Skeletal muscle tissue (tissue), 4 donors: Measurements from ENCODE around the gene COASY. TPM values are rescaled to one million over a fixed set of nuclear protein-coding genes. Genes with fewer than 3 reads are reported as not detected.
"Not testable (repeated sequence)": the region's sequence is repeated elsewhere in the genome, so short reads cannot be mapped to it uniquely, and the experiment has no call there.

Experiments used
- H3K27ac ChIP-seq: one replicate; pipeline ENCODE4 v1.7.0; 2013; ENCODE audit warnings: mild to moderate bottlenecking, low read depth, low read length, inconsistent platforms
- H3K27me3 ChIP-seq, 3 donors: one replicate each; pipeline ENCODE4 v1.7.0; 2013; ENCODE audit warnings: low read length in 3 of 3; ENCODE audit not compliant: control insufficient read depth in 3 of 3, insufficient read depth in 3 of 3
- H3K36me3 ChIP-seq, 3 donors: one replicate each; pipeline ENCODE4 v1.7.0; 2013; ENCODE audit warnings: low read length in 3 of 3; ENCODE audit not compliant: control insufficient read depth in 3 of 3, insufficient read depth in 3 of 3
- H3K4me1 ChIP-seq, 3 donors: one replicate each; pipeline ENCODE4 v1.7.0; 2013; ENCODE audit warnings: low read length in 3 of 3, mild to moderate bottlenecking in 3 of 3; ENCODE audit not compliant: control insufficient read depth in 3 of 3, insufficient read depth in 3 of 3
- H3K4me3 ChIP-seq, 3 donors: one replicate each; pipeline ENCODE4 v1.7.0; 2013; ENCODE audit warnings: low read length in 3 of 3
- H3K9ac ChIP-seq, 3 donors: one replicate each; pipeline ENCODE4 v1.7.0; 2013; ENCODE audit warnings: low read length in 3 of 3, mild to moderate bottlenecking in 3 of 3, moderate library complexity in 2 of 3, low read depth in 1 of 3
- H3K9me3 ChIP-seq, 3 donors: one replicate each; pipeline ENCODE4 v1.7.0; 2013; ENCODE audit warnings: low read length in 3 of 3; ENCODE audit not compliant: control insufficient read depth in 3 of 3
- total RNA-seq: library from RNA; depleted of rRNA; stranded (reverse); fragments of >200 nt; gene quantifications from one replicate; pipeline ENCODE4 v1.2.3, GENCODE V29; 2014
- donor health status: Osteomylitis.

Gene COASY
- total RNA-seq, 1 donor from 2014 or later, result 6.3 TPM

- H3K4me1 ChIP-seq, result peaks cover 30 to 40% (median 32%) of the 10 kb centered on the region in 3 donors
These were observed 46.6 kb downstream of the COASY start for GRCh38 chr17:42608305-42609181.

GRCh38 chr17:42609182-42609813 lies 47.4 kb downstream of the COASY start, which contains the start of the genes RETREG3 and TUBG1:
Gene RETREG3, minus strand, starts transcription at chr17:42609374. Its CDS starts 50 bp downstream, at chr17:42609324.
Gene TUBG1, plus strand, starts transcription at chr17:42609683. Its CDS starts 55 bp downstream, at chr17:42609738.
- Histone ChIP-seq H3K4me3 (peak within 1 kb of the TSS; percentile 97 to 98 (median 98)), H3K27me3 (no peaks in the 10 kb centered on the region), H3K4me1 (peaks cover 30 to 38% (median 32%) of the 10 kb centered on the region in 3 donors)

More at GRCh38 chr17:42608305-42609181, 46.6 kb downstream of the COASY start:
- Histone ChIP-seq H3K27me3 (no peaks in the 10 kb centered on the region), H3K36me3 (peaks cover 17 to 18% (median 17%) of the 10 kb centered on the region in 3 donors), H3K27ac (peak overlapping the region; percentile 93), H3K9ac (peak overlapping the region; percentile 96 to 99 (median 98)), H3K4me3 (peak overlapping the region; percentile 97 to 98 (median 98)), H3K9me3 (no peaks in the 10 kb centered on the region)

DNA sequence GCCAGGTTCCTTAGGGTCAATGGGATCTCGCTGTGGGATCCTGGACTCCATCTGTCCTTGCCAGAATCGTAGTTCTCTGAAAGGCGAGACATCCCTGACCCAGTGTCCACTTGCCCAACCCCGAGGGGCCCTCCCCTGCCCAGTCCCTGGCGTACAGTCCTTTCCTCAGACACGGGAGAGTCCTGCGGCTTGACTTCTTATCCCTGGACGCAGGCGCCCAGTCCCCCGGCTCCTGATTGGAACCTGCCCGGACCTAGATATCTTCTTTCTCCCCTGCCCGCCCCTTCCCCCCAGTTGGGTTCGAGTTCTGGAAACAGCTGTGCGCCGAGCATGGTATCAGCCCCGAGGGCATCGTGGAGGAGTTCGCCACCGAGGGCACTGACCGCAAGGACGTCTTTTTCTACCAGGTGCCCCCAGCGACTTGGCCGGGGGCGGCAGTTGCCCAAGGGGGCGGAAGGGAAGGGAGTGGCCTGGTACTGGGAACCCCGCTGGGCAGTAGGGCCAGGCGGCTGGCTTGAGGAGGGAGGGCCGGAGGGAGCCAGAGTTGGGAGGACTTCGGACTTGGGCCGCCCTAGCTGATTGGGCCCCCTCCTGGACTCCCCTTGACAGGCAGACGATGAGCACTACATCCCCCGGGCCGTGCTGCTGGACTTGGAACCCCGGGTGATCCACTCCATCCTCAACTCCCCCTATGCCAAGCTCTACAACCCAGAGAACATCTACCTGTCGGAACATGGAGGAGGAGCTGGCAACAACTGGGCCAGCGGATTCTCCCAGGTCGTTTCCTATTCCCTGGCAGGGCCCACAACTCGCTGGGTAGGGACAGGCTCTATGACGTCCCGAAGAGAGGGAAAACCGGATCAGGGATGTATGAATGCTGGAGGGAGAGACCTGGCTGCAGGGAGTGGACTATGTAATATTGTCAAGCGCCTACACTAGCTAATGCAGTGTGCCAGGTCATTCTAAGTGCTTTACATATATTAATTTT lies 48.2 kb downstream of the COASY start:
- not testable (repeated sequence) for H3K9me3 ChIP-seq, H3K27me3 ChIP-seq
- H3K27ac ChIP-seq, result peak overlapping the region; percentile 67

More at GRCh38 chr17:42609182-42609813, 47.4 kb downstream of the COASY start, which contains the start of the genes RETREG3 and TUBG1:
- peak within 1 kb of the TSS; percentile 96 to 99 (median 98) for H3K9ac ChIP-seq
- peak within 1 kb of the TSS; percentile 93 for H3K27ac ChIP-seq
- H3K9me3 ChIP-seq, result no peaks in the 10 kb centered on the region
- H3K36me3 ChIP-seq, result peaks cover 21 to 23% (median 23%) of the 10 kb centered on the region in 3 donors

DNA sequence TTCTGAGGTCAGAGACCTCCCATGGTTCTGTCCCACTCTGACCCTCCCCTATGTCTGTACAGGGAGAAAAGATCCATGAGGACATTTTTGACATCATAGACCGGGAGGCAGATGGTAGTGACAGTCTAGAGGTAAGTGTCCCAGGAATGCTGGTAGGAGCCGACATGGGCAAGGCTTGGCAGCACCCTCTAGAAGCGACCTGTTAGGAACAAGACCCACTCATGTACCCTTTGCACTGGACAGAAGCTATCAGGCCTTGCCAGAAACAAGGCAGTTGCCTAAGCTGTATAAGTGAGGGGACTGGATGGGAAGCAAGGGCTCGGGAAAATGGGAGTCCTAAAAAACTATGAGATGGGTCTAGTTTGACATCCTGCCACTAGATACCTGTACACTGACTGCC lies 50.1 kb downstream of the COASY start:
- Histone ChIP-seq H3K4me3 (no peak overlapping the region), H3K36me3 (peaks cover 36 to 39% (median 38%) of the 10 kb centered on the region in 3 donors), H3K9me3 (no peaks in the 10 kb centered on the region), H3K27me3 (no peaks in the 10 kb centered on the region), H3K4me1 (peaks cover 17 to 18% (median 17%) of the 10 kb centered on the region in 3 donors), H3K9ac (no peak overlapping the region), H3K27ac (no peak overlapping the region)

More for the DNA sequence above, 48.2 kb downstream of the COASY start:
- peaks cover 29 to 30% (median 29%) of the 10 kb centered on the region in 3 donors for H3K36me3 ChIP-seq
- H3K4me1 ChIP-seq, result peaks cover 29 to 32% (median 30%) of the 10 kb centered on the region in 3 donors
- peak overlapping the region; percentile 92 to 98 (median 97) for H3K4me3 ChIP-seq
- peak overlapping the region; percentile 83 to 87 (median 86) for H3K9ac ChIP-seq

- Histone ChIP-seq H3K9me3 (no peaks in the 10 kb centered on the region), H3K27ac (no peak overlapping the region), H3K36me3 (peaks cover 36 to 39% (median 38%) of the 10 kb centered on the region in 3 donors), H3K9ac (no peak overlapping the region), H3K4me1 (peaks cover 22 to 23% (median 23%) of the 10 kb centered on the region in 3 donors), H3K4me3 (no peak overlapping the region), H3K27me3 (no peaks in the 10 kb centered on the region)
These were observed 51.8 kb downstream of the COASY start for GRCh38 chr17:42613699-42614295.

Other genes with a start within 250 kb of the COASY start
- gene STAT3, start 173.7 kb upstream of the COASY start, total RNA-seq, result 44.9 TPM
- 238 TPM for gene CAVIN1, start 138.9 kb upstream of the COASY start, total RNA-seq
- gene ATP6V0A1, start 103.3 kb upstream of the COASY start, total RNA-seq, result 66.8 TPM
- 14.1 TPM for gene NAGLU, start 25.9 kb upstream of the COASY start, total RNA-seq
- gene HSD17B1, start 9.2 kb upstream of the COASY start, total RNA-seq, result 1.6 TPM
- 21.9 TPM for gene MLX, start 5.0 kb downstream of the COASY start, total RNA-seq
- gene PSMC3IP, start 15.6 kb downstream of the COASY start, total RNA-seq, result 2.1 TPM
- gene RETREG3, start 47.2 kb downstream of the COASY start, total RNA-seq, result 47.5 TPM
- 13.0 TPM for gene TUBG1, start 47.5 kb downstream of the COASY start, total RNA-seq
- 1.6 TPM for gene TUBG2, start 97.1 kb downstream of the COASY start, total RNA-seq
- gene PLEKHH3, start 114.8 kb downstream of the COASY start, total RNA-seq, result 20.4 TPM
- 0.52 TPM for gene CCR10, start 119.7 kb downstream of the COASY start, total RNA-seq
- 8.9 TPM for gene CNTNAP1, start 120.4 kb downstream of the COASY start, total RNA-seq
- 13.0 TPM for gene EZH1, start 182.9 kb downstream of the COASY start, total RNA-seq
- gene RAMP2, start 199.1 kb downstream of the COASY start, total RNA-seq, result 16.2 TPM
- gene VPS25, start 211.3 kb downstream of the COASY start, total RNA-seq, result 38.6 TPM
- not detected for gene WNK4, start 218.5 kb downstream of the COASY start, total RNA-seq
- 99.2 TPM for gene COA3, start 236.6 kb downstream of the COASY start, total RNA-seq
- 1.0 TPM for gene CNTD1, start 236.7 kb downstream of the COASY start, total RNA-seq